NCI-H1048 (cell line): Measurements from ENCODE around the gene SRSF11.
"Not testable (repeated sequence)": the region's sequence is repeated elsewhere in the genome, so short reads cannot be mapped to it uniquely, and the experiment has no call there.

Experiments
- DNase-seq: peaks from one replicate; lab custom pipeline; 2025; lab: John Stamatoyannopoulos, UW

The SRSF11 gene

GRCh38 chr1:70221238-70222121, at the start of gene SRSF11:
Gene SRSF11 (plus strand): TSS chr1:70221380. CDS start chr1:70221637, 257 bp downstream.
- DNase-seq: peak; percentile 76

GRCh38 chr1:70171512-70171911, 49.7 kb upstream of the SRSF11 start:
- no peak for DNase-seq

GRCh38 chr1:70185181-70185580, 36.0 kb upstream of the SRSF11 start:
- DNase-seq: not testable (repeated sequence)

- no peak for DNase-seq
Measured at GRCh38 chr1:70188522-70188921, 32.7 kb upstream of the SRSF11 start.

GRCh38 chr1:70190180-70190579, 31.0 kb upstream of the SRSF11 start:
- DNase-seq: no peak

- DNase-seq: not testable (repeated sequence)
Measured at GRCh38 chr1:70192446-70192845, 28.7 kb upstream of the SRSF11 start.

- DNase-seq: no peak
Measured at GRCh38 chr1:70194601-70195000, 26.6 kb upstream of the SRSF11 start.

GRCh38 chr1:70195342-70195741, 25.8 kb upstream of the SRSF11 start:
- DNase-seq: no peak

GRCh38 chr1:70196333-70196732, 24.8 kb upstream of the SRSF11 start:
- no peak for DNase-seq

- DNase-seq: no peak
Measured at GRCh38 chr1:70200065-70200464, 21.1 kb upstream of the SRSF11 start.

GRCh38 chr1:70202173-70202758, 18.9 kb upstream of the SRSF11 start:
- DNase-seq: no peak

GRCh38 chr1:70204139-70204538, 17.0 kb upstream of the SRSF11 start:
- DNase-seq: no peak

GRCh38 chr1:70204600-70204999, 16.6 kb upstream of the SRSF11 start:
- DNase-seq: no peak

GRCh38 chr1:70205071-70205433, 16.1 kb upstream of the SRSF11 start:
- no peak for DNase-seq

GRCh38 chr1:70205434-70206118, 15.6 kb upstream of the SRSF11 start, which contains the start of gene LRRC40:
Gene LRRC40 (minus strand): TSS chr1:70205579. CDS start chr1:70205540, 39 bp downstream.
- DNase-seq: peak; percentile 81

- DNase-seq: not testable (repeated sequence)
Measured at GRCh38 chr1:70206833-70207232, 14.3 kb upstream of the SRSF11 start.

- no peak for DNase-seq
Measured at GRCh38 chr1:70207492-70207891, 13.7 kb upstream of the SRSF11 start.

GRCh38 chr1:70208292-70208691, 12.9 kb upstream of the SRSF11 start:
- DNase-seq: no peak

- DNase-seq: no peak
Measured at GRCh38 chr1:70210820-70211219, 10.4 kb upstream of the SRSF11 start.

- DNase-seq: no peak
Measured at GRCh38 chr1:70211541-70211940, 9.6 kb upstream of the SRSF11 start.

GRCh38 chr1:70220015-70220414, 1.2 kb upstream of the SRSF11 start:
- no peak for DNase-seq

- DNase-seq: no peak
Measured at GRCh38 chr1:70220517-70221237, 503 bp upstream of the SRSF11 start.
